BLaER1 (cell line): ENCODE results near the gene CCK.
"Not testable (repeated sequence)": the region's sequence is repeated elsewhere in the genome, so short reads cannot be mapped to it uniquely, and the experiment has no call there.

ENCODE experiments used
- H3K27ac ChIP-seq: shearing (Covaris generic); formaldehyde crosslinking; 2 replicates; pipeline ENCODE4 v1.8.1; 2022
- H3K27me3 ChIP-seq: shearing (Covaris generic); formaldehyde crosslinking; 2 replicates; pipeline ENCODE4 v1.8.1; 2022
- H3K36me3 ChIP-seq: shearing (Covaris generic); formaldehyde crosslinking; 2 replicates; pipeline ENCODE4 v1.8.1; 2022
- H3K4me1 ChIP-seq: shearing (Covaris generic); formaldehyde crosslinking; 2 replicates; pipeline ENCODE4 v1.8.1; 2022
- H3K4me2 ChIP-seq: shearing (Covaris generic); formaldehyde crosslinking; 2 replicates; pipeline ENCODE4 v1.8.1; 2022
- H3K4me3 ChIP-seq: shearing (Covaris generic); formaldehyde crosslinking; 2 replicates; pipeline ENCODE4 v1.8.1; 2022
- H3K9ac ChIP-seq: shearing (Covaris generic); formaldehyde crosslinking; 2 replicates; pipeline ENCODE4 v1.8.1; 2022
- H3K9me3 ChIP-seq: shearing (Covaris generic); formaldehyde crosslinking; 2 replicates; pipeline ENCODE4 v1.8.1; 2022
- H4K20me1 ChIP-seq: shearing (Covaris generic); formaldehyde crosslinking; 2 replicates; pipeline ENCODE4 v1.8.1; 2022
- Cebpa-rat ChIP-seq: shearing (Covaris generic); IDR thresholded peaks from 2 replicates; pipeline ENCODE4 v1.8.1; 2022

The CCK gene

GRCh38 chr3:42290966-42291714, 25.2 kb upstream of the CCK start:
- H3K4me2 ChIP-seq = no peak overlapping the region

GRCh38 chr3:42289026-42289425, 23.0 kb upstream of the CCK start:
- Histone ChIP-seq H3K36me3 (no peaks in the 10 kb centered on the region), H3K4me2 (no peak overlapping the region), H3K27me3 (no peaks in the 10 kb centered on the region), H3K9ac (no peak overlapping the region), H4K20me1 (no peaks in the 10 kb centered on the region), H3K4me1 (no peaks in the 10 kb centered on the region), H3K27ac (no peak overlapping the region), H3K4me3 (no peak overlapping the region), H3K9me3 (peaks cover 8% of the 10 kb centered on the region)
- no peak for TF ChIP-seq Cebpa-rat

More at GRCh38 chr3:42290966-42291714, 25.2 kb upstream of the CCK start:
- H3K9ac ChIP-seq = no peak overlapping the region
- H3K27ac ChIP-seq = no peak overlapping the region
- H3K4me3 ChIP-seq = no peak overlapping the region
- no peak for TF ChIP-seq Cebpa-rat
- H4K20me1 ChIP-seq = no peaks in the 10 kb centered on the region
- H3K4me1 ChIP-seq = no peaks in the 10 kb centered on the region
- no peaks in the 10 kb centered on the region for H3K36me3 ChIP-seq
- peaks cover 11% of the 10 kb centered on the region for H3K9me3 ChIP-seq
- no peaks in the 10 kb centered on the region for H3K27me3 ChIP-seq

- Histone ChIP-seq H3K4me1 (no peaks in the 10 kb centered on the region), H3K36me3 (no peaks in the 10 kb centered on the region), H3K9me3 (peaks cover 8% of the 10 kb centered on the region), H3K4me2 (no peak overlapping the region), H4K20me1 (no peaks in the 10 kb centered on the region), H3K4me3 (no peak overlapping the region), H3K9ac (no peak overlapping the region), H3K27me3 (no peaks in the 10 kb centered on the region), H3K27ac (no peak overlapping the region)
- TF ChIP-seq Cebpa-rat = no peak
These were observed 22.4 kb upstream of the CCK start for GRCh38 chr3:42288385-42288784.

- H3K4me1 ChIP-seq, H3K9ac ChIP-seq, H3K4me2 ChIP-seq, H3K9me3 ChIP-seq, H3K27ac ChIP-seq, H3K36me3 ChIP-seq, H3K4me3 ChIP-seq, H4K20me1 ChIP-seq, H3K27me3 ChIP-seq: not testable (repeated sequence)
These were observed 21.4 kb upstream of the CCK start for GRCh38 chr3:42287423-42287822.

GRCh38 chr3:42277676-42278075, 11.7 kb upstream of the CCK start:
- Histone ChIP-seq H3K9ac (no peak overlapping the region), H3K36me3 (no peaks in the 10 kb centered on the region), H3K27me3 (no peaks in the 10 kb centered on the region), H4K20me1 (no peaks in the 10 kb centered on the region), H3K4me3 (no peak overlapping the region), H3K4me2 (no peak overlapping the region), H3K9me3 (peaks cover 32% of the 10 kb centered on the region), H3K27ac (no peak overlapping the region), H3K4me1 (no peaks in the 10 kb centered on the region)
- no peak for TF ChIP-seq Cebpa-rat

GRCh38 chr3:42276141-42277132, 10.5 kb upstream of the CCK start:
- no peaks in the 10 kb centered on the region for H3K4me1 ChIP-seq
- no peak for TF ChIP-seq Cebpa-rat
- no peaks in the 10 kb centered on the region for H3K27me3 ChIP-seq

GRCh38 chr3:42275217-42275616, 9.2 kb upstream of the CCK start:
- no peak overlapping the region for H3K27ac ChIP-seq
- H3K4me1 ChIP-seq = no peaks in the 10 kb centered on the region
- no peaks in the 10 kb centered on the region for H4K20me1 ChIP-seq
- H3K4me3 ChIP-seq = no peak overlapping the region
- no peak for TF ChIP-seq Cebpa-rat
- no peak overlapping the region for H3K9ac ChIP-seq
- H3K9me3 ChIP-seq = peaks cover 22% of the 10 kb centered on the region
- no peak overlapping the region for H3K4me2 ChIP-seq
- H3K36me3 ChIP-seq = no peaks in the 10 kb centered on the region
- no peaks in the 10 kb centered on the region for H3K27me3 ChIP-seq

More at GRCh38 chr3:42276141-42277132, 10.5 kb upstream of the CCK start:
- Histone ChIP-seq H3K36me3 (no peaks in the 10 kb centered on the region), H3K9ac (no peak overlapping the region), H3K9me3 (peaks cover 34% of the 10 kb centered on the region), H4K20me1 (no peaks in the 10 kb centered on the region), H3K4me3 (no peak overlapping the region), H3K27ac (no peak overlapping the region), H3K4me2 (no peak overlapping the region)

GRCh38 chr3:42274266-42274665, 8.3 kb upstream of the CCK start:
- Histone ChIP-seq H3K9ac (no peak overlapping the region), H3K36me3 (no peaks in the 10 kb centered on the region), H3K27ac (no peak overlapping the region), H4K20me1 (no peaks in the 10 kb centered on the region), H3K4me3 (no peak overlapping the region), H3K4me2 (no peak overlapping the region), H3K27me3 (no peaks in the 10 kb centered on the region), H3K4me1 (no peaks in the 10 kb centered on the region), H3K9me3 (peaks cover 12% of the 10 kb centered on the region; the same call in 1 of the 2 replicates)
- no peak for TF ChIP-seq Cebpa-rat

GRCh38 chr3:42273361-42273760, 7.4 kb upstream of the CCK start:
- Histone ChIP-seq H3K9ac (no peak overlapping the region), H3K9me3 (peaks cover 3% of the 10 kb centered on the region; the same call in 1 of the 2 replicates), H3K27me3 (no peaks in the 10 kb centered on the region), H3K4me3 (no peak overlapping the region), H3K36me3 (no peaks in the 10 kb centered on the region), H3K4me2 (no peak overlapping the region), H3K27ac (no peak overlapping the region), H4K20me1 (no peaks in the 10 kb centered on the region), H3K4me1 (no peaks in the 10 kb centered on the region)
- no peak for TF ChIP-seq Cebpa-rat

- no peak overlapping the region for H3K9ac ChIP-seq
- H3K36me3 ChIP-seq = no peaks in the 10 kb centered on the region
- no peak overlapping the region for H3K27ac ChIP-seq
- H4K20me1 ChIP-seq = no peaks in the 10 kb centered on the region
- no peak overlapping the region for H3K4me2 ChIP-seq
- H3K4me1 ChIP-seq = no peaks in the 10 kb centered on the region
- H3K4me3 ChIP-seq = no peak overlapping the region
- peaks cover 9% of the 10 kb centered on the region for H3K9me3 ChIP-seq
- TF ChIP-seq Cebpa-rat = no peak
- H3K27me3 ChIP-seq = no peaks in the 10 kb centered on the region
These were observed 5.8 kb upstream of the CCK start for GRCh38 chr3:42271786-42272185.
